Measurements from ENCODE around the gene ADGRD1. TPM values are rescaled to one million over a fixed set of nuclear protein-coding genes. Genes with fewer than 3 reads are reported as not detected.

ADGRD1 gene
- total RNA-seq, 1 experiment from 2014 or later, result not detected

DNA sequence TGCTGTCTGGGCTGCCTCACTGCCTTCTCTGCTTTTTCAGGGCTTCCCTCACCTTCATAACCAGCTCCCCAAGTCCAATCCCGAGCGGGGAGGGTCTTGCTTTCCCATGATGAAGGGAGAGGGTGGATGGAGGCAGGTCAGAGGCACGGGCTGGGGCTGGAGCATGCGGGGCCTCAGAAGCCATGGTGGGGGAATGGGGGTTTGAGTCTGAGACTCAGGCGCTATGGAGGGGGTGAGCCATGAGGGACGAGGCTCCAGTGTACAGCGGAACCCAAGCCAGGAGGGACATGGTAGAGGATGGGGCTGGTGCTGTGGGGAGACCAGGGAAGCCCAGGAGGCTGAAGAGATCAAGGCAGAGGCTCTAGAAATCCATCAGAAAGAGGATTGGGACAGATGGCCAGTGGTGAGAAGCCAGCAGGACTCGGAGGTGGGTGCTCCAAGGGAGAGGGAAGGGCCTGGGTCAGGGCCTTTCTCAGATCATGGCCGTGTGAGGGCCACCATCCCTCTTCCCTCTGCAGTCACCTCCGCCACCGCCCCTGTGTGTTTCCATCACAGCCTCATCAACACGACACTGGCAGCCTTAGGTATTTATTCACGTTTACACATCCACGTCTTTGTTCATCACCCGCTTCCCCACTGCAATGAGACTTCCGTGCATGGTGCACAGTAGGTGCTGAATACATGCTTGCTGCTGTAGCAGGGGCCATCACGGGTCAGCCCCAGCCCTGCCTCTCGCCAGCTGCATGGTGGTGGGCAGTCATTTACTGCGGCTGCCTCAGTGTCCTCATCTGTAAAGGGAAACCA, 144.7 kb downstream of the ADGRD1 start:
- no peak for DNase-seq (ENCODE audit: low read depth)
- in situ Hi-C loops (cut with HindIII; ENCODE audit: low pct_unique_long_range_greater_than_20kb, low sequenced_read_pairs), result no loop called here

DNA sequence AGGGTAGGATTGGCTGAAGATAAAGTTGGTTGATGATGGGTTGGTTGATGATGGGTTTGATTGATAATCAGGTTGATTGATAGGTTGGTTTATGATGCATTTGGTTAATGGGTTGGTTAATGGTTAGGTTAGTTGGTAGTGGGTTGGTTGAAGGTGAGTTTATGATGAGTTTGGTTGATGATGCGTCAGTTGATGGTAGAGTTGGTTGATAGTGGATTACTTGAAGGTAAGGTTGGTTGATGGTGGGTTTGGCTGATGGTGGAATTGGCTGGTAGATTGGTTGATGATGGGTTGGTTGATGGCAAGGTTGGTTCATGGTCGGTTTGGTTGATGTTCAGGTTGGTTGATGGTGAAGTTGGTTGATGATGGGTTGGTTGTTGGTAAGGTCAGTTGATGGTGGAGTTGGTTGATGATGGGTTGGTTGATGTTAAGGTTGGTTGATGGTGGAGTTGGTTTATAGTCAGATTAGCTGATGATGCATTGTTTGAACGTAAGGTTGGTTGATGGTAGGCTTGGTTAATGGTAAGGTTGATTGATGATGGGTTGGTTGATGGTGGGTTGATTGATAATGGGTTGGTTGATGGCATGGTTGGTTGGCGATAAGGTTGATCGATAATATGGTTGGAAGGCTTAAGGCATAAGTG, 146.4 kb downstream of the ADGRD1 start:
- no peak for DNase-seq (ENCODE audit: low read depth)
- in situ Hi-C loops (cut with HindIII; ENCODE audit: low pct_unique_long_range_greater_than_20kb, low sequenced_read_pairs), result no loop called here

DNA sequence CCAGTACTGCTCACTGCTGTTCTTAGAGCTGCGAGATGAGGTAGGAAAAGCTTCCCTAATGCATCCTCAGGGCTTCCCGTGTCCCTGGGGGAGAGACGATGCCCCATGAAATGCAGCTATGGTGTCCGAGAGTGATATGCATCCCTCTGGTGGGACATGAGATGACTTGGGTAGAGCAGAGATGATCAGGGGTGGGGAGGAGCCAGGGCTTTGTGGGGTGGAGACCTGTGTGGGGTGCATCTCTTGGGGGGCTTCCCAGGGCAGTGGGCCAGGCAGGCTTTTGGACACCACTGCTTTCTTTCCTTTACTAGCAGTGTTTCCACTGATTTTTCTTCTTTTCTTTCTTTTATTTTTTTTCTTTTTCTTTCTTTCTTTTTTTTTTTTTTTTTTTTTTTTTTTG, 147.3 kb downstream of the ADGRD1 start:
- DNase-seq (ENCODE audit: low read depth), result no peak
- in situ Hi-C loops (cut with HindIII; ENCODE audit: low pct_unique_long_range_greater_than_20kb, low sequenced_read_pairs), result no loop called here

DNA sequence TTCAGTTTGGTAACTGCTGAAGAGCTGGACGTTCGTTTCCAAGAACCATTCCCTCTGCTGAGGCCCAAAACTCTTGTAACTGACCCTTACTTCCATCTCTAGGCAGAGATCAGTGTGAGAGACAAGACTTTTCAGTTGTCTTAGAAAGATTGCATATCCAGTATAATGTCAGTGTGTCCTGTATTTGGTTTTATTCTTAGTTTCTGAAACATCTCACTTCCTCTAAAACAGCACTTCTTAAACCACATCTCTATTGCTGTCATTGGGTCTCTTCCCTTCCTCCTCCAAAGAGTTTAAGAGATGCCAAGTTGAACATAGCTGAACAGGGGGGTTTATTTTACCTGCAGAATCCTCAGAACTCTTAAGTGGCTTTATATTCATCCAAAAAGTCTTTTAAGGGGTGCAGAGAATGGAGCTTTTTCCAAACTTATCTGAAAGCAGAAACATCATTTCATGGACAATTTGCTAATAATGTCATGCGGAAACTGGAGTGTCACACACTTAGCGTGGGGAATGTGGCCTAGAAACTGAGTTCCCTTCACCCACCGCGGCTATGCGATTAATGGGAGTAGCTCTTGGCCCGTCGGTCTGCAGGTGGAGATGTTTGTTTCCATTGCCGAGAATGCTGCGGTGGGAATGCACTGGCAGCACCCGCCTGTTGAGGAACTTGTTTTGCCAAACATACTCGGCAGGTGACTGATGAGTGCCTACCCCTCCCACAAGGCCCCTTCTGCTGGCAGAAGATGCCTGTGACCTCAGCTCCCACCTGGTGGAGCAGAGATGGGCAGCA, 148.2 kb downstream of the ADGRD1 start:
- in situ Hi-C loops (cut with HindIII; ENCODE audit: low pct_unique_long_range_greater_than_20kb, low sequenced_read_pairs), result no loop called here
- DNase-seq (ENCODE audit: low read depth), result no peak

DNA sequence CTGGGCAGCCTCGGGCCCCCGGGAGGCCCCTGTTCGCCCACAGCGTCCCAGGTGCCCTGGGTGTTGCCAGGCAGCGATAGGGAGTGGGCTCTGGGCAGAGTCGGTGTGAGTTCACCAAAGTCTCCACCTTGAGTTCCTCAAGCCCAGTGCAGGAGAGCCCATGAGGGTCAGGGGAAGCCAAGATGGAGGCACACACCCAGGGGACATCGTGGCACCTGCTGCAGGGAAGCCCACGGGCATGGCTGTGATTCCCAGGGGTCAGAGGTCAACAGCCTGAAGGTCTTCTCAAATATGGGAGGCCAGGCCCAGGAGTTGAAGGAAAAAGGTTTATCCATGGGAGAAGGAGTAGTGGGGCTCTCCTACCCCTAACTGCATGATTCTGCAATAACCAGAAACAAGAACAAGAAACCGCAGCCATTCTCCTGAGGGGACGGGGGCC, 148.8 kb downstream of the ADGRD1 start:
- DNase-seq (ENCODE audit: low read depth), result no peak
- in situ Hi-C loops (cut with HindIII; ENCODE audit: low pct_unique_long_range_greater_than_20kb, low sequenced_read_pairs), result no loop called here

GRCh38 chr12:131102991-131103668, 149.4 kb downstream of the ADGRD1 start:
- in situ Hi-C loops (cut with HindIII; ENCODE audit: low pct_unique_long_range_greater_than_20kb, low sequenced_read_pairs), result no loop called here
- no peak for DNase-seq (ENCODE audit: low read depth)

GRCh38 chr12:131103669-131104462, 150.2 kb downstream of the ADGRD1 start:
- in situ Hi-C loops (cut with HindIII; ENCODE audit: low pct_unique_long_range_greater_than_20kb, low sequenced_read_pairs), result no loop called here
- DNase-seq (ENCODE audit: low read depth), result no peak

DNA sequence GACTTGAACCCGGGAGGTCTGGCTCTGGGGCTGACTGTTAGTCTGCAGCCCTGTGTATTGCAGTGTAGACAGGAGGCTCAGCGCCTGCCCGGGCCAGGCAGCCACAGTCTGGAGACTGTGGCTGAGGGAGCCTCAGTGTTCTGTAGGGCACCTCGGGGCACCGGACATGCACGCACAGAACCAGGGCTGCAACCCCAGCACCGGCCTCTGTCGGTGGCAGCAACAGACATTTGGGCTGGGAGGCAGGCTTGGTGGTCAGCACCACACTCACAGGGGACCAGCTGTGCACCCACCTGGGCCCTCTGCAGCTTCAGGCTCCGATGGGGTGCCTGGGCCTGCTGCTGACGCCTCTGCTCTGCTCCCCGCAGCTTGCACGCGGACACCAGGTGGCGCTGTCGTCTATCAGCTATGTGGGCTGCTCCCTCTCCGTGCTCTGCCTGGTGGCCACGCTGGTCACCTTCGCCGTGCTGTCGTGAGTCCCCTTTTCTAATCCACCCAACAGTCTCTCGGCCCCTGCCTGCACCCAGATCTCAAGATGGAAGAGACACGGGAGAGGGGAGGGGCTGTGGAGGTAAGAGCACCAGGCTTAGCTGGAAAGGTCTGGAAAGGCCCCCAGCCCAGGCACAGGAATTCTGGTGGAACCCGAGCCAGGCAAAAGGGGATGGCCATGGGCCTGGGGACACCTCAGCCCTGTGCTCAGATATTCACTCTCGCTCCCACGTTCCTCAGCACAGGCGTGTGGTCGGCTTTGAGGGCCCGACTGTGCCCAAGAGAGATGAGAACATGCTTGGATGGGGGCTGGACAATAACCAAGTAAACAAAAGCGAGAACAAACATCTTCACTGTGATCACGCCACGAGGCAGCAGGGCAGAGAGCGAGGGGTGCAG, 151.0 kb downstream of the ADGRD1 start:
- in situ Hi-C loops (cut with HindIII; ENCODE audit: low pct_unique_long_range_greater_than_20kb, low sequenced_read_pairs), result no loop called here
- DNase-seq (ENCODE audit: low read depth), result peak; percentile 62

- no peak for DNase-seq (ENCODE audit: low read depth)
- in situ Hi-C loops (cut with HindIII; ENCODE audit: low pct_unique_long_range_greater_than_20kb, low sequenced_read_pairs), result no loop called here
Measured at GRCh38 chr12:131105351-131105735, 151.6 kb downstream of the ADGRD1 start.

GRCh38 chr12:131105736-131106348, 152.1 kb downstream of the ADGRD1 start:
- in situ Hi-C loops (cut with HindIII; ENCODE audit: low pct_unique_long_range_greater_than_20kb, low sequenced_read_pairs), result no loop called here
- no peak for DNase-seq (ENCODE audit: low read depth)

GRCh38 chr12:131106349-131106941, 152.7 kb downstream of the ADGRD1 start:
- DNase-seq (ENCODE audit: low read depth), result no peak

GRCh38 chr12:131108177-131108955, 154.7 kb downstream of the ADGRD1 start:
- no peak for DNase-seq (ENCODE audit: low read depth)
- in situ Hi-C loops (cut with HindIII; ENCODE audit: low pct_unique_long_range_greater_than_20kb, low sequenced_read_pairs), result no loop called here

More at GRCh38 chr12:131106349-131106941, 152.7 kb downstream of the ADGRD1 start:
- in situ Hi-C loops (cut with HindIII; ENCODE audit: low pct_unique_long_range_greater_than_20kb, low sequenced_read_pairs), result no loop called here

GRCh38 chr12:131111446-131111845, 157.7 kb downstream of the ADGRD1 start:
- no peak for DNase-seq (ENCODE audit: low read depth)
- in situ Hi-C loops (cut with HindIII; ENCODE audit: low pct_unique_long_range_greater_than_20kb, low sequenced_read_pairs), result no loop called here

GRCh38 chr12:131112021-131112420, 158.3 kb downstream of the ADGRD1 start:
- peak; percentile 75 for DNase-seq (ENCODE audit: low read depth)
- in situ Hi-C loops (cut with HindIII; ENCODE audit: low pct_unique_long_range_greater_than_20kb, low sequenced_read_pairs), result no loop called here

DNA sequence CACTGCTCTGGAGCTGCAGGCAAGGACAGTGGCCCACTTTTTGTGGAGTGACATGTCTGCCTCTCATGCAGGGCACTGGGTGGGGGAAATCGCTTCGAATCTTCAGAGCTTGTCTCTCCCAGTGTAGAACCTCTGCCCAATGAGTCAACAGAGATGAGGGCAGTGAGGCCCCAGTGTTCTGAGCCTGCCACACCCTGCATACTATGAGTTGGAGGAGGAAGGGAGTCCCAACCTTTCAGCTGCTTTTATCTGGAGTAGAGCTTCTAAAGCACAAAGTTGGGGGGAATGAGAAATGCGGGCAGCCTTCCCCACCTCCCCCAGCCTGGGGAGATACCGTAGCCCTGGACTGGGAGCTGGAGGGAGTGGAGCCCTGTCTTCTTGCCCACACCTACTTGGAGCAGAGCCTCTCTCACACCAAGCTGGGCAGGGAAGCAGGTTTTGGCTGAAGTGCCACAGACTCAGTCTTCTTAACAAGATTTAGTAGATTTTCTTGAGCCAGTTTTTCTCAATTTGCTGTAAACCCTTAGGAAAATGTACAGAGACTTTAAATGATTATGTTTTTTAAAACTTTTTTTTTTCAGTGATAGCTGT, 159.1 kb downstream of the ADGRD1 start:
- DNase-seq (ENCODE audit: low read depth), result peak; percentile 62
- in situ Hi-C loops (cut with HindIII; ENCODE audit: low pct_unique_long_range_greater_than_20kb, low sequenced_read_pairs), result no loop called here

Measured in Caki2 (cell line).